Tibial nerve (tissue), 4 donors: ENCODE data around the gene MIEF1. TPM values are rescaled to one million over a fixed set of nuclear protein-coding genes. Genes with fewer than 3 reads are reported as not detected.

Source experiments
- DNase-seq, 2 donors: peaks; one replicate each; pipeline ENCODE4 v3.0.0-alpha.2; 2019; ENCODE audit warnings: low spot score in 2 of 2
- H3K27ac ChIP-seq, 4 donors: fragments of 200-600 bp; sonication (generic) in 3 of 4; one replicate each; pipeline ENCODE4 v1.5.1; 2017 to 2019; ENCODE audit warnings: mild to moderate bottlenecking in 1 of 4
- H3K27me3 ChIP-seq, 2 donors: fragments of 200-600 bp; sonication (generic) in 1 of 2; one replicate each; pipeline versions ENCODE4 v1.5.1 to v1.6.0; 2017 to 2019
- H3K36me3 ChIP-seq, 3 donors: fragments of 200-600 bp; sonication (generic); one replicate each; pipeline ENCODE4 v1.5.1; 2018 to 2019
- H3K4me1 ChIP-seq, 4 donors: fragments of 200-600 bp; sonication (generic) in 3 of 4; one replicate each; pipeline ENCODE4 v1.5.1; 2017 to 2019
- H3K4me3 ChIP-seq, 4 donors: fragments of 200-600 bp; sonication (generic) in 3 of 4; one replicate each; pipeline ENCODE4 v1.5.1; 2017 to 2019; ENCODE audit warnings: mild to moderate bottlenecking in 1 of 4, moderate library complexity in 1 of 4
- H3K9me3 ChIP-seq, 4 donors: fragments of 200-600 bp; sonication (generic) in 3 of 4; one replicate each; pipeline ENCODE4 v1.5.1; 2017 to 2019
- EP300 ChIP-seq, 2 donors: sonication (generic); formaldehyde crosslinking; IDR thresholded peaks; one replicate each; pipeline ENCODE4 v1.6.1; 2017; ENCODE audit warnings: antibody characterized with exemption in 2 of 2, mild to moderate bottlenecking in 1 of 2
- POLR2A ChIP-seq, 2 donors: fragments of 450-650 bp; IDR thresholded peaks; one replicate each; pipeline ENCODE4 v1.6.1; 2017; ENCODE audit warnings: antibody characterized with exemption in 2 of 2, mild to moderate bottlenecking in 2 of 2, moderate library complexity in 2 of 2
- WGBS, 2 donors: methylation state at CpG; one replicate each; pipeline ENCODE4 v1.1.5; 2018; 5-methylcytosine and 5-hydroxymethylcytosine counted together
- total RNA-seq, 4 donors: library from RNA; depleted of rRNA; stranded (reverse); fragments of >200 nt; gene quantifications; one replicate each; pipeline ENCODE4 v1.1.0, GENCODE V29; 2016
- TF ChIP-seq, protein P1 (sequence below), 5 experiments: fragments of 200-600 bp in 3 of 5; fragments of 450-650 bp in 2 of 5; sonication (generic) in 3 of 5; IDR thresholded peaks; one replicate each; pipeline ENCODE4 v1.5.1; 2016 to 2019; ENCODE audit warnings: antibody characterized with exemption in 5 of 5, mild to moderate bottlenecking in 3 of 5, moderate library complexity in 2 of 5

Gene MIEF1
- total RNA-seq, 4 donors from 2014 or later: 18.0 to 38.2 (median 26.9) TPM

DNA sequence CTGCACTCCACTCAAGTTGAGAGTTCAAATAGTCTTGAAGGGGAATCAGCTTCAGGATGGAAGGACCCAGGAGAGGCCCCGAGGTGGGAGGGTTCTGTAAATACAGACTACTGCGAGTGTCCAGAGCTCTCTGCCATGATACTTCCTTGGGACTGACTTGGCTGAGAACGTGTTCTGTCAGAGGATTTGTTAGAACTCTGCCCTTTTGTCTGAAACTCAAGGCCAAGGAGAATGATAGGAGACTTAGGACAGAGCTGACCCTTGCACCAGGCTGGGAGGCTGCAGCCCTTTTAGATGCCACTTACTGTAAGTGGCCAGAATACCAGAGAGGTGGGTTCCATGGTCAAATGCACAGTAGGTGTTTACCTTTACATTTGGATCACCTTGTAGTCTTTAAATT, 15.4 kb downstream of the MIEF1 start:
- 72 to 78% methylated on average over 3 of the region's 3 CpGs for WGBS, 2 donors
- peaks cover 0 to 62% (median 31%) of the 10 kb centered on the region in 3 donors for H3K36me3 ChIP-seq
- DNase-seq: no peak

DNA sequence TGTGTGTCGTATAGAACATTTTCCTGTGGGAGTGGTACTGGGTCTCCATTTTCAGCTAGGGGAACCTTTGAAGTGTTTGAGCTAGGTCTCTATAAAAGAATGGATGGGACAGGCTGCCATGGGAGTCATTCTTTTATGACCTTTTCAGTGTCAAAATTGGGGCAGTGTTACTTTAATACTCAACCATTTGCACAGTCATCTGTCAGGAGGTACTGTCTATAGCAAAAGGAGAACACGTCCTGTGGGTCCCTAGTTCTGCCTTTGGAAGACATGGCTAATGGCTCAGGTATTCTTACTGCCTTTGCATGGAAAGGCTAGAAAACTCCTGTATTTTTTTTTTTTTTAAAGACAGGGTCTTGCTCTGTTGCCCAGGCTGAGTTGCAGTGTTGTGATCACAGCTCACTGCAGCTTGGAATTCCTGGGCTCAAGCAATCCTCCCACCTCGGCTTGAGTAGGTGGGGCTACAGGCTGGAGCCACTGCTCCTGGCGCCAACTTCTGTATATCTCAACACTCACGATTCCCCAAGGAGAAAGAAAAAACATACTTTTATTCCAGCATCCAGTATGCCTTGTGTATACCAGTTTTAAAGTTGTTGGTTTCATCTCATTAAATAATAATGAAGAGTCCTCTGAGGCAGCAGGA, 16.2 kb downstream of the MIEF1 start:
- no peak for TF ChIP-seq EP300 (IDR thresholded peaks at IDR 0.05)
- 38 to 43% methylated on average over 5 of the region's 5 CpGs for WGBS, 2 donors
- Histone ChIP-seq H3K27ac (peak overlapping the region in 3 of 4 donors; percentile 97 to 100 (median 98)), H3K4me3 (no peak overlapping the region), H3K9me3 (no peaks in the 10 kb centered on the region), H3K27me3 (no peaks in the 10 kb centered on the region), H3K4me1 (peaks cover 0 to 47% (median 34%) of the 10 kb centered on the region in 4 donors), H3K36me3 (peaks cover 0 to 62% (median 28%) of the 10 kb centered on the region in 3 donors)
- no peak for DNase-seq

More for the DNA sequence above, 15.4 kb downstream of the MIEF1 start:
- TF ChIP-seq EP300 (IDR thresholded peaks at IDR 0.05) (no peak), POLR2A (IDR thresholded peaks at IDR 0.05) (no peak)
- TF ChIP-seq, protein P1, sequence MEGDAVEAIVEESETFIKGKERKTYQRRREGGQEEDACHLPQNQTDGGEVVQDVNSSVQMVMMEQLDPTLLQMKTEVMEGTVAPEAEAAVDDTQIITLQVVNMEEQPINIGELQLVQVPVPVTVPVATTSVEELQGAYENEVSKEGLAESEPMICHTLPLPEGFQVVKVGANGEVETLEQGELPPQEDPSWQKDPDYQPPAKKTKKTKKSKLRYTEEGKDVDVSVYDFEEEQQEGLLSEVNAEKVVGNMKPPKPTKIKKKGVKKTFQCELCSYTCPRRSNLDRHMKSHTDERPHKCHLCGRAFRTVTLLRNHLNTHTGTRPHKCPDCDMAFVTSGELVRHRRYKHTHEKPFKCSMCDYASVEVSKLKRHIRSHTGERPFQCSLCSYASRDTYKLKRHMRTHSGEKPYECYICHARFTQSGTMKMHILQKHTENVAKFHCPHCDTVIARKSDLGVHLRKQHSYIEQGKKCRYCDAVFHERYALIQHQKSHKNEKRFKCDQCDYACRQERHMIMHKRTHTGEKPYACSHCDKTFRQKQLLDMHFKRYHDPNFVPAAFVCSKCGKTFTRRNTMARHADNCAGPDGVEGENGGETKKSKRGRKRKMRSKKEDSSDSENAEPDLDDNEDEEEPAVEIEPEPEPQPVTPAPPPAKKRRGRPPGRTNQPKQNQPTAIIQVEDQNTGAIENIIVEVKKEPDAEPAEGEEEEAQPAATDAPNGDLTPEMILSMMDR (IDR thresholded peaks at IDR 0.05): no peak
- Histone ChIP-seq H3K4me3 (no peak overlapping the region), H3K4me1 (peaks cover 0 to 39% (median 26%) of the 10 kb centered on the region in 4 donors), H3K9me3 (no peaks in the 10 kb centered on the region), H3K27ac (peak overlapping the region in 1 of 4 donors; percentile 11), H3K27me3 (no peaks in the 10 kb centered on the region)

DNA sequence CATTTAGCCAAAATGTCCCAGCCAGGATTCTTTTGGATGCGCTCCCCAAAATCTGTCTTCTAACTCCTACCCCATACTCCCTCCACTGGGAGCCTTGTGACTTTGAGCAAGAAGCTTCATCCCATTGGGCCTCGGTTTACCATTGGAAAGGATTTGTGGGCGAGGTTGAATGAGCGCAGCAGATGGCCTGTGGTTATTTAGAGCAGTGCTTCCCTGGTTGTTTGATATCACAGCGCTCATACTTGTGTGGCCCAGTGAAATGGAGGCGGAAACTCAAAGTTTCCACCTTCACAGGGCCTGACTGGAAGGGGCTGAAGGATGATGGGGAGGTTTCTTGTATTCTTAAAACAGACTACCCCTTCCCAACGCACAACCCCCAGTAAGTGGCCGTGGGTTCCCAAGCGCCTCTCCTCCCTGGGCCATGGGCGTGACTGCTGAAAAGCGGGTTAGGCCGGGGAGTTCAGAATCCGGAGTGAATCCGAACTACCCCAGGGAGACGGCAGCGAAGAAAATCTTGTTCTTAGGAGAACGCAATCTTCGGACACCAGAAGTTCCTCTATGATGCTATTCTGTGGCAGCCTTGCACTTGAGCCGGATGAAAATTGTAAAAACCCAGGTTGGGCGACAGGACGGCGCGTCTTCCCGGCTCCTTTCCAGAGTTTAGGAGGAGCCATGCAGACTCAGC, 17.0 kb downstream of the MIEF1 start:
- no peaks in the 10 kb centered on the region for H3K9me3 ChIP-seq
- peak overlapping the region; percentile 97 to 100 (median 98) for H3K27ac ChIP-seq
- H3K27me3 ChIP-seq: no peaks in the 10 kb centered on the region
- 9% methylated on average over 22 to 24 of the region's 24 CpGs for WGBS, 2 donors
- H3K4me1 ChIP-seq: peaks cover 0 to 51% (median 41%) of the 10 kb centered on the region in 4 donors
- peak overlapping the region; percentile 86 to 98 (median 91) for H3K4me3 ChIP-seq
- TF ChIP-seq, protein P1 (IDR thresholded peaks at IDR 0.05): no peak
- TF ChIP-seq EP300 (IDR thresholded peaks at IDR 0.05) (no peak), POLR2A (IDR thresholded peaks at IDR 0.05) (no peak)
- DNase-seq: no peak
- peaks cover 0 to 62% (median 20%) of the 10 kb centered on the region in 3 donors for H3K36me3 ChIP-seq

DNA sequence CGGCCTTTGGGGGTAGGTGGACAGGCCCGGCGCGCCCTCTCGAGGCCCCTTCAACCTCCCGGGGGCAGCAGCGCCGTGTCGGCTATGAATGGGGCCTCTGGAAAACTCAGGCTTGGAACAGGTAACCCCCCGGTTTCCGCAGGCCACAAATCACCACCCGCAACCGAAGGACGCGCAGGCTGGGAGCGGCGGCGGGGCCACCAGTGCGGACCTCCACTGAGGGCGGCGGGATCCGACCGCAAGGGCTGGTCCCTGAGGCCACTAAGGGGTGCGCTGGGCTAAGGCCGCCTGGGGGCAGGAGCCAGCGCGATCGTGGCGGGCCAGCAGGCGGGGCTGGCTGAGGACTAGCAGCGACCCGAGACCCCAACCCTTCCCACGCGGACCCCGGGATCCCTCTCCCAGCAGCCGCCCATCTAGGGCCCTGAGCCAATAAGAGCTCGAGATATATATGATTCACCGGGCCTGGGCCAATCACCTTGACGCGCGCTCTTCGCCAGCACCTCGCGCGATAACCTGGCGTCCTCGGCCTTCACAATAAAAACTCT, 17.7 kb downstream of the MIEF1 start:
- 0 to 1% methylated on average over 9 to 45 of the region's 47 CpGs for WGBS, 2 donors
- TF ChIP-seq, protein P1 (IDR thresholded peaks at IDR 0.05): peak in 4 of 5 experiments; percentile 19 to 65 (median 50)
- TF ChIP-seq POLR2A (IDR thresholded peaks at IDR 0.05) (peak; percentile 41 to 65), EP300 (IDR thresholded peaks at IDR 0.05) (no peak)
- Histone ChIP-seq H3K4me1 (peaks cover 0 to 51% (median 47%) of the 10 kb centered on the region in 4 donors), H3K27me3 (no peaks in the 10 kb centered on the region), H3K27ac (peak overlapping the region; percentile 97 to 100 (median 98)), H3K9me3 (no peaks in the 10 kb centered on the region), H3K4me3 (peak overlapping the region; percentile 86 to 98 (median 91)), H3K36me3 (peaks cover 0 to 62% (median 20%) of the 10 kb centered on the region in 3 donors)
- DNase-seq: peak; percentile 95 to 96

DNA sequence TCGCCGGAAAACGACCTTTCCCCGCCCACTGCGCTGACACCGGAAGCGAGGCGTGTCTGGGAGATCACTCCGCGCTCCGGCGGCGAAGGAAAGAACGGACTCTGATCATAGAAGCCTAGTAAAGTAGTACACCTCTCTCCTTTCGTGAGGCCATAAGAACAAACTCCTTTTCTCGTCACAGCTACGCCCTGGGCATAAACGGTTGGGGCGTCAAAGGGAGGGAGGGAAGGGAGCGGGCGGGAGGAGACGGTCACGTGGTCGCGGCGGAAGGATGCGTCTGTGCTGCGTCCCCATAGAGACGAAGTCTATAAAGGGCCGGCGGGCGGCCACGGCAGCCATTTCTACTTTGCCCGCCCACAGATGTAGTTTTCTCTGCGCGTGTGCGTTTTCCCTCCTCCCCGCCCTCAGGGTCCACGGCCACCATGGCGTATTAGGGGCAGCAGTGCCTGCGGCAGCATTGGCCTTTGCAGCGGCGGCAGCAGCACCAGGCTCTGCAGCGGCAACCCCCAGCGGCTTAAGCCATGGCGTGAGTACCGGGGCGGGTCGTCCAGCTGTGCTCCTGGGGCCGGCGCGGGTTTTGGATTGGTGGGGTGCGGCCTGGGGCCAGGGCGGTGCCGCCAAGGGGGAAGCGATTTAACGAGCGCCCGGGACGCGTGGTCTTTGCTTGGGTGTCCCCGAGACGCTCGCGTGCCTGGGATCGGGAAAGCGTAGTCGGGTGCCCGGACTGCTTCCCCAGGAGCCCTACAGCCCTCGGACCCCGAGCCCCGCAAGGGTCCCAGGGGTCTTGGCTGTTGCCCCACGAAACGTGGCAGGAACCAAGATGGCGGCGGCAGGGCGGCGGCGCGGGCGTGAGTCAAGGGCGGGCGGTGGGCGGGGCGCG, 18.4 kb downstream of the MIEF1 start, which contains the start of gene ATF4:
Gene ATF4, plus strand, starts transcription at position 337 of the 880 bp plus-strand sequence. CDS start 884 bp downstream, outside the sequence.
- peak within 1 kb of the TSS; percentile 97 to 100 (median 98) for H3K27ac ChIP-seq
- no peaks in the 10 kb centered on the region for H3K27me3 ChIP-seq
- H3K9me3 ChIP-seq: no peaks in the 10 kb centered on the region
- H3K36me3 ChIP-seq: peaks cover 0 to 62% (median 13%) of the 10 kb centered on the region in 3 donors
- peak within 1 kb of the TSS; percentile 86 to 98 (median 91) for H3K4me3 ChIP-seq
- H3K4me1 ChIP-seq: peaks cover 0 to 58% (median 53%) of the 10 kb centered on the region in 4 donors
- WGBS, 2 donors: 0% methylated on average over 62 of the region's 86 CpGs
- peak; percentile 90 to 96 for DNase-seq
- TF ChIP-seq EP300 (IDR thresholded peaks at IDR 0.05) (peak; percentile 38 to 99), POLR2A (IDR thresholded peaks at IDR 0.05) (peak; percentile 96 to 98)
- TF ChIP-seq, protein P1 (IDR thresholded peaks at IDR 0.05): peak in 2 of 5 experiments; percentile 28 to 35
